HCT116 (cell line): ENCODE data around the gene RGCC. TPM values are rescaled to one million over a fixed set of nuclear protein-coding genes. Genes with fewer than 3 reads are reported as not detected.

ENCODE experiments used
- ATAC-seq: fragments of 200-7000 bp; cut with Tn5 transposase; 2 replicates; pipeline ENCODE4 v1.9.1; 2020; ENCODE audit warnings: mild to moderate bottlenecking, moderate library complexity
- BruUV-seq: library from RNA; stranded (reverse); fragments of 400-500 nt; replicated peaks from 2 replicates; lab custom pipeline; 2021; lab: Mats Ljungman, UMichigan
- CTCF ChIA-PET: fragments of 300-600 bp; sonication (Branson Sonifier 250); formaldehyde crosslinking; loops from one replicate; lab custom pipeline; 2021; ENCODE audit warnings: antibody characterized with exemption; lab: Charles Lee
- POLR2A ChIA-PET: fragments of 300-600, 350-600 bp; sonication (Branson Sonifier 250); formaldehyde crosslinking; loops from one replicate; lab custom pipeline; 2021; ENCODE audit warnings: antibody characterized with exemption; lab: Charles Lee
- RAD21 ChIA-PET, 2 experiments: fragments of 300-600 bp; sonication (Branson Sonifier 250); formaldehyde crosslinking; loops; one replicate each; lab custom pipeline; 2023; ENCODE audit warnings: low total read pairs in 2 of 2; ENCODE audit not compliant: uncharacterized antibody in 2 of 2, unreplicated experiment in 2 of 2, low non-redundant PET in 1 of 2; lab: Charles Lee
- DNase-seq: peaks from one replicate; pipeline ENCODE4 v3.0.0-alpha.2; 2010; ENCODE audit warnings: low read depth, low spot score
- H2AFZ ChIP-seq: fragments of 200-600 bp; shearing (Covaris generic), sonication (generic); 2 replicates; pipeline ENCODE4 v1.6.1; 2017; ENCODE audit warnings: low read depth, mixed run types, mixed read lengths, antibody characterized with exemption, low read length; ENCODE audit not compliant: poor library complexity, severe bottlenecking
- H3K27ac ChIP-seq: 2 replicates; pipeline ENCODE4 v1.5.1; 2012; ENCODE audit warnings: low read depth, low read length
- H3K27me3 ChIP-seq: fragments of 200-600 bp; sonication (generic); 2 replicates; pipeline ENCODE4 v1.6.1; 2016; ENCODE audit warnings: mixed run types, low read length, mixed read lengths; ENCODE audit not compliant: insufficient read depth
- H3K36me3 ChIP-seq, 2 experiments: fragments of 200-500 bp in 1 of 2; fragments of 200-600 bp in 1 of 2; sonication (Bioruptor generic) in 1 of 2; sonication (generic) in 1 of 2; 2 replicates each; pipeline versions ENCODE4 v1.5.1 to v1.6.1; 2014 to 2016; ENCODE audit warnings: low read length in 2 of 2, inconsistent platforms in 1 of 2, mixed read lengths in 1 of 2, mixed run types in 1 of 2; ENCODE audit not compliant: insufficient read depth in 2 of 2, control insufficient read depth in 1 of 2
- H3K4me1 ChIP-seq, 2 experiments: fragments of 200-600 bp in 1 of 2; sonication (generic) in 1 of 2; 2 replicates each; pipeline versions ENCODE4 v1.5.1 to v1.6.1; 2012 to 2017; ENCODE audit warnings: low read length in 2 of 2, inconsistent platforms in 1 of 2, mild to moderate bottlenecking in 1 of 2, mixed read lengths in 1 of 2, mixed run types in 1 of 2, moderate library complexity in 1 of 2; ENCODE audit not compliant: insufficient read depth in 2 of 2, control insufficient read depth in 1 of 2
- H3K4me2 ChIP-seq: fragments of 200-600 bp; sonication (generic); 2 replicates; pipeline ENCODE4 v1.6.1; 2017; ENCODE audit warnings: mixed run types, low read length, mixed read lengths
- H3K4me3 ChIP-seq, 2 experiments: fragments of 200-600 bp in 1 of 2; sonication (generic) in 1 of 2; replicated peaks in 1 of 2; 2 replicates each; pipeline ENCODE4 v1.5.1; 2011 to 2016; ENCODE audit warnings: low read length in 2 of 2, control low read depth in 1 of 2, low read depth in 1 of 2, mild to moderate bottlenecking in 1 of 2, mixed read lengths in 1 of 2, mixed run types in 1 of 2
- H3K79me2 ChIP-seq: fragments of 200-600 bp; sonication (generic); 2 replicates; pipeline ENCODE4 v1.6.1; 2017; ENCODE audit warnings: mild to moderate bottlenecking, mixed run types, low read length, moderate library complexity, mixed read lengths; ENCODE audit not compliant: insufficient read depth
- H3K9ac ChIP-seq: fragments of 200-600 bp; sonication (generic); 2 replicates; pipeline ENCODE4 v1.6.1; 2016; ENCODE audit warnings: low read length, mixed read lengths
- H3K9me2 ChIP-seq: fragments of 200-600 bp; sonication (generic), shearing (Covaris generic); 2 replicates; pipeline ENCODE4 v1.6.1; 2017; ENCODE audit warnings: mixed run types, mild to moderate bottlenecking, moderate library complexity; ENCODE audit not compliant: insufficient read depth
- H3K9me3 ChIP-seq, 2 experiments: fragments of 200-500 bp in 1 of 2; fragments of 200-600 bp in 1 of 2; sonication (Bioruptor generic) in 1 of 2; sonication (generic) in 1 of 2; 2 replicates each; pipeline ENCODE4 v1.6.1; 2014 to 2017; ENCODE audit warnings: low read length in 2 of 2, mixed read lengths in 2 of 2, inconsistent platforms in 1 of 2, low read depth in 1 of 2, mild to moderate bottlenecking in 1 of 2, mixed run types in 1 of 2, moderate library complexity in 1 of 2; ENCODE audit not compliant: control insufficient read depth in 1 of 2, insufficient read depth in 1 of 2
- H4K20me1 ChIP-seq: fragments of 200-600 bp; sonication (generic), shearing (Covaris generic); 2 replicates; pipeline ENCODE4 v1.6.1; 2017; ENCODE audit warnings: mixed run types, mild to moderate bottlenecking, moderate library complexity; ENCODE audit not compliant: insufficient read depth
- CBX3 ChIP-seq: IDR thresholded peaks from 2 replicates; pipeline ENCODE4 v1.6.1; 2012; ENCODE audit warnings: low read depth
- CEBPB ChIP-seq: IDR thresholded peaks from 2 replicates; pipeline ENCODE4 v1.6.1; 2012; ENCODE audit warnings: low read depth
- CTCF ChIP-seq, 3 experiments: fragments of 200-600 bp in 1 of 3; sonication (generic) in 1 of 3; IDR thresholded peaks in 2 of 3; conservative IDR thresholded peaks in 1 of 3; 2 replicates each; pipeline ENCODE4 v1.5.1; 2012 to 2017; ENCODE audit warnings: low read depth in 2 of 3, low read length in 2 of 3, antibody characterized with exemption in 1 of 3, borderline replicate concordance in 1 of 3, control low read depth in 1 of 3, mild to moderate bottlenecking in 1 of 3, mixed read lengths in 1 of 3, mixed run types in 1 of 3, moderate library complexity in 1 of 3; ENCODE audit not compliant: insufficient read depth in 1 of 3
- ELF1 ChIP-seq: IDR thresholded peaks from 2 replicates; pipeline ENCODE4 v1.6.1; 2012; ENCODE audit warnings: low read depth, borderline replicate concordance
- EZH2phosphoT487 ChIP-seq: fragments of 200-600 bp; IDR thresholded peaks from 2 replicates; pipeline ENCODE4 v1.6.1; 2018; ENCODE audit warnings: antibody characterized with exemption, borderline replicate concordance
- FOSL1 ChIP-seq: IDR thresholded peaks from 2 replicates; pipeline ENCODE4 v1.6.1; 2012; ENCODE audit warnings: low read depth
- JUND ChIP-seq: IDR thresholded peaks from 2 replicates; pipeline ENCODE4 v1.6.1; 2012
- POLR2A ChIP-seq: IDR thresholded peaks from 2 replicates; pipeline ENCODE4 v1.7.0; 2011; ENCODE audit warnings: borderline replicate concordance; ENCODE audit not compliant: insufficient read depth, insufficient read length; ENCODE audit errors: extremely low read depth
- RAD21 ChIP-seq: IDR thresholded peaks from 2 replicates; pipeline ENCODE4 v1.6.1; 2012; ENCODE audit warnings: low read depth, mild to moderate bottlenecking
- REST ChIP-seq: IDR thresholded peaks from 2 replicates; pipeline ENCODE4 v1.6.1; 2012; ENCODE audit warnings: low read depth
- SP1 ChIP-seq: IDR thresholded peaks from 2 replicates; pipeline ENCODE4 v1.6.1; 2012; ENCODE audit warnings: low read depth
- SRF ChIP-seq: IDR thresholded peaks from 2 replicates; pipeline ENCODE4 v1.6.1; 2012; ENCODE audit warnings: low read depth
- TCF7L2 ChIP-seq: IDR thresholded peaks from 2 replicates; pipeline ENCODE4 v1.7.0; 2011; ENCODE audit warnings: borderline replicate concordance, inconsistent platforms; ENCODE audit not compliant: insufficient read depth, insufficient read length; ENCODE audit errors: extremely low read depth
- YY1 ChIP-seq: IDR thresholded peaks from 2 replicates; pipeline ENCODE4 v1.6.1; 2011; ENCODE audit warnings: low read length, low read depth, moderate library complexity, mild to moderate bottlenecking; ENCODE audit not compliant: insufficient replicate concordance; ENCODE audit errors: extremely low read depth
- ZFX ChIP-seq: fragments of 450-650 bp; IDR thresholded peaks from 2 replicates; pipeline ENCODE4 v1.6.1; 2017
- ZNF274 ChIP-seq: fragments of 200-500 bp; sonication (Bioruptor generic); IDR thresholded peaks from 2 replicates; pipeline ENCODE4 v1.6.1; 2014; ENCODE audit warnings: mild to moderate bottlenecking, low read depth, low read length, inconsistent platforms
- intact Hi-C: fragments of 100-400 bp; cut with micrococcal nuclease; formaldehyde crosslinking; loops from 2 replicates; pipeline ENCODE4 v1.10.0; 2022
- total RNA-seq: library from RNA; stranded (reverse); gene quantifications from one replicate; pipeline ENCODE4 v1.2.1, GENCODE V29; 2021; ENCODE audit not compliant: unreplicated experiment

RGCC gene
- total RNA-seq, 1 experiment from 2014 or later, result 3.2 TPM

GRCh38 chr13:41462427-41462826 lies 5.1 kb downstream of the RGCC start:
- no peak overlapping the region for H3K9ac ChIP-seq
- H3K4me1 ChIP-seq, result peaks cover 11 to 21% of the 10 kb centered on the region in 2 experiments
- intact Hi-C loops, result no loop called here
- TF ChIP-seq RAD21, result no peak
- TF ChIP-seq JUND, result no peak
- TF ChIP-seq TCF7L2, result no peak
- TF ChIP-seq YY1, result no peak
- TF ChIP-seq SP1, result no peak
- no peak for TF ChIP-seq CEBPB
- no peak for TF ChIP-seq POLR2A
- no peak for TF ChIP-seq ELF1
- TF ChIP-seq SRF, result no peak
- TF ChIP-seq ZNF274, result no peak
- no peak for TF ChIP-seq ZFX
- no peak for TF ChIP-seq REST
- no peak for TF ChIP-seq FOSL1
- TF ChIP-seq EZH2phosphoT487, result no peak
- no peak for TF ChIP-seq CBX3
- no peak for TF ChIP-seq CTCF (IDR thresholded peaks at IDR 0.05 in 2 of 3, conservative IDR thresholded peaks at IDR 0.05 in 1 of 3; ENCODE audit: borderline replicate concordance in 1 of 3, insufficient read depth in 1 of 3, low read depth in 2 of 3, low read length in 2 of 3)
- TF ChIP-seq, all 23 proteins: peak for 0
- Histone ChIP-seq H3K79me2 (no peaks in the 10 kb centered on the region), H3K27me3 (no peaks in the 10 kb centered on the region), H3K9me2 (no peaks in the 10 kb centered on the region), H3K4me2 (no peak overlapping the region), H2AFZ (no peak overlapping the region), H3K36me3 (no peaks in the 10 kb centered on the region), H3K4me3 (no peak overlapping the region), H3K27ac (no peak overlapping the region), H4K20me1 (no peaks in the 10 kb centered on the region), H3K9me3 (no peaks in the 10 kb centered on the region)
- POLR2A ChIA-PET, result no interaction called here
- ATAC-seq (no peak), DNase-seq (no peak)
- RAD21 ChIA-PET, result no interaction called here
- CTCF ChIA-PET, result no interaction called here
- no TSS peak for BruUV-seq
